OCI-LY3 (cell line): ENCODE data around the gene KEL.

Experiments
- H2AFZ ChIP-seq: fragments of 200-600, 300-600 bp; shearing (Covaris generic); 2 replicates; pipeline ENCODE4 v1.6.0; 2014; ENCODE audit warnings: antibody characterized with exemption, low read depth, low read length
- H3K27ac ChIP-seq: fragments of 200-600, 300-600 bp; sonication (generic); 2 replicates; pipeline ENCODE4 v1.5.1; 2014; ENCODE audit warnings: mild to moderate bottlenecking, low read length, moderate library complexity, mixed read lengths
- H3K27me3 ChIP-seq: fragments of 200-600, 300-600 bp; sonication (generic); 2 replicates; pipeline ENCODE4 v1.6.1; 2014; ENCODE audit warnings: low read depth, low read length, mixed read lengths
- H3K36me3 ChIP-seq: fragments of 200-600, 300-600 bp; sonication (generic); replicated peaks from 2 replicates; pipeline ENCODE3; 2014; ENCODE audit warnings: low read depth, low read length, mixed read lengths
- H3K4me1 ChIP-seq: fragments of 300-600, 200-600 bp; sonication (generic); 2 replicates; pipeline ENCODE4 v1.6.1; 2014; ENCODE audit warnings: low read length, mixed read lengths
- H3K4me2 ChIP-seq: fragments of 200-600, 300-600 bp; sonication (generic); 2 replicates; pipeline ENCODE4 v1.6.1; 2014; ENCODE audit warnings: low read length, mixed read lengths
- H3K4me3 ChIP-seq: fragments of 300-600, 200-600 bp; sonication (generic); 2 replicates; pipeline ENCODE4 v1.5.1; 2014; ENCODE audit warnings: antibody characterized with exemption, mild to moderate bottlenecking, low read length, moderate library complexity
- H3K79me2 ChIP-seq: fragments of 300-600, 200-600 bp; shearing (Covaris generic); 2 replicates; pipeline ENCODE4 v1.6.1; 2014; ENCODE audit warnings: mild to moderate bottlenecking, low read length, mixed read lengths
- H3K9ac ChIP-seq: fragments of 300-600, 200-600 bp; shearing (Covaris generic); 2 replicates; pipeline ENCODE4 v1.6.0; 2014; ENCODE audit warnings: mild to moderate bottlenecking, low read length, moderate library complexity
- H3K9me3 ChIP-seq: fragments of 200-600, 300-600 bp; shearing (Covaris generic); 2 replicates; pipeline ENCODE4 v1.6.1; 2014; ENCODE audit warnings: low read length, mixed read lengths; ENCODE audit not compliant: insufficient read depth
- H4K20me1 ChIP-seq: fragments of 200-600, 300-600 bp; sonication (generic); 2 replicates; pipeline ENCODE4 v1.6.1; 2016; ENCODE audit warnings: low read length, mixed read lengths; ENCODE audit not compliant: insufficient read depth
- CTCF ChIP-seq: fragments of 200-600, 300-600 bp; sonication (generic); IDR thresholded peaks from 2 replicates; pipeline ENCODE4 v1.5.1; 2014; ENCODE audit warnings: antibody characterized with exemption, low read length, low read depth
- EZH2phosphoT487 ChIP-seq: fragments of 200-600 bp; shearing (Covaris generic); IDR thresholded peaks from 2 replicates; pipeline ENCODE4 v1.6.1; 2018; ENCODE audit warnings: antibody characterized with exemption, mixed run types, low read depth

Gene KEL

GRCh38 chr7:142945001-142945400, 17.2 kb downstream of the KEL start:
- no peak overlapping the region for H2AFZ ChIP-seq
- H4K20me1 ChIP-seq = no peaks in the 10 kb centered on the region
- no peak overlapping the region for H3K4me3 ChIP-seq
- H3K27ac ChIP-seq = no peak overlapping the region
- H3K4me2 ChIP-seq = no peak overlapping the region
- H3K9ac ChIP-seq = no peak overlapping the region
- no peak for TF ChIP-seq CTCF
- no peak for TF ChIP-seq EZH2phosphoT487
- H3K9me3 ChIP-seq = no peaks in the 10 kb centered on the region
- no peaks in the 10 kb centered on the region for H3K36me3 ChIP-seq
- H3K27me3 ChIP-seq = peaks cover 18% of the 10 kb centered on the region
- H3K79me2 ChIP-seq = no peaks in the 10 kb centered on the region
- H3K4me1 ChIP-seq = peaks cover 4% of the 10 kb centered on the region; the same call in 1 of the 2 replicates

- H3K4me2 ChIP-seq = no peak overlapping the region
- H3K4me3 ChIP-seq = no peak overlapping the region
- peaks cover 7% of the 10 kb centered on the region for H3K27me3 ChIP-seq
- H3K79me2 ChIP-seq = no peaks in the 10 kb centered on the region
- H3K36me3 ChIP-seq = no peaks in the 10 kb centered on the region
- no peak overlapping the region for H3K27ac ChIP-seq
- H3K9ac ChIP-seq = no peak overlapping the region
- H4K20me1 ChIP-seq = no peaks in the 10 kb centered on the region
- H3K4me1 ChIP-seq = peaks cover 4% of the 10 kb centered on the region; the same call in 1 of the 2 replicates
- H3K9me3 ChIP-seq = no peaks in the 10 kb centered on the region
- no peak overlapping the region for H2AFZ ChIP-seq
- no peak for TF ChIP-seq CTCF
- no peak for TF ChIP-seq EZH2phosphoT487
Observed at GRCh38 chr7:142943706-142944268, 18.4 kb downstream of the KEL start.

GRCh38 chr7:142942746-142943145, 19.4 kb downstream of the KEL start:
- Histone ChIP-seq H3K4me1 (peaks cover 4% of the 10 kb centered on the region; the same call in 1 of the 2 replicates), H3K4me3 (no peak overlapping the region), H4K20me1 (no peaks in the 10 kb centered on the region), H3K9ac (no peak overlapping the region), H3K79me2 (no peaks in the 10 kb centered on the region), H3K27me3 (peaks cover 3% of the 10 kb centered on the region; the same call in 1 of the 2 replicates), H3K9me3 (no peaks in the 10 kb centered on the region), H3K4me2 (no peak overlapping the region), H3K36me3 (no peaks in the 10 kb centered on the region), H2AFZ (no peak overlapping the region), H3K27ac (no peak overlapping the region)
- TF ChIP-seq EZH2phosphoT487 (no peak), CTCF (no peak)

GRCh38 chr7:142941541-142941940, 20.6 kb downstream of the KEL start:
- no peaks in the 10 kb centered on the region for H3K79me2 ChIP-seq
- no peak for TF ChIP-seq CTCF
- TF ChIP-seq EZH2phosphoT487 = no peak
- no peak overlapping the region for H3K4me2 ChIP-seq
- 0 out of 2 replicates have a peak, but pooled peaks cover 3% of the 10 kb centered on the region for H3K27me3 ChIP-seq
- H3K9ac ChIP-seq = no peak overlapping the region
- H3K4me3 ChIP-seq = no peak overlapping the region
- H3K4me1 ChIP-seq = peaks cover 4% of the 10 kb centered on the region; the same call in 1 of the 2 replicates
- H3K9me3 ChIP-seq = no peaks in the 10 kb centered on the region
- H3K27ac ChIP-seq = no peak overlapping the region
- no peaks in the 10 kb centered on the region for H4K20me1 ChIP-seq
- H2AFZ ChIP-seq = no peak overlapping the region
- H3K36me3 ChIP-seq = no peaks in the 10 kb centered on the region
